Measurements from ENCODE around the gene EXOC2.

GRCh38 chr6:558959-559358, 134.0 kb downstream of the EXOC2 start:
- TF ChIP-seq CTCF (IDR thresholded peaks at IDR 0.05) (no peak), POLR2A (IDR thresholded peaks at IDR 0.05; ENCODE audit: low read depth) (no peak)

All from esophagus muscularis mucosa (tissue), 3 donors.